Sigmoid colon (tissue), 3 donors: ENCODE results near the gene NAP1L5.

ENCODE experiments used
- CTCF ChIP-seq, 4 experiments: fragments of 450-650 bp in 3 of 4; fragments of 200-600 bp in 1 of 4; IDR thresholded peaks; one replicate each; pipeline ENCODE4 v1.5.1; 2016 to 2019; ENCODE audit warnings: antibody characterized with exemption in 4 of 4, mild to moderate bottlenecking in 3 of 4, moderate library complexity in 2 of 4
- POLR2A ChIP-seq, 2 donors: fragments of 450-650 bp; IDR thresholded peaks; one replicate each; pipeline ENCODE4 v1.6.1; 2016; ENCODE audit warnings: antibody characterized with exemption in 2 of 2, mild to moderate bottlenecking in 2 of 2, moderate library complexity in 2 of 2

DNA sequence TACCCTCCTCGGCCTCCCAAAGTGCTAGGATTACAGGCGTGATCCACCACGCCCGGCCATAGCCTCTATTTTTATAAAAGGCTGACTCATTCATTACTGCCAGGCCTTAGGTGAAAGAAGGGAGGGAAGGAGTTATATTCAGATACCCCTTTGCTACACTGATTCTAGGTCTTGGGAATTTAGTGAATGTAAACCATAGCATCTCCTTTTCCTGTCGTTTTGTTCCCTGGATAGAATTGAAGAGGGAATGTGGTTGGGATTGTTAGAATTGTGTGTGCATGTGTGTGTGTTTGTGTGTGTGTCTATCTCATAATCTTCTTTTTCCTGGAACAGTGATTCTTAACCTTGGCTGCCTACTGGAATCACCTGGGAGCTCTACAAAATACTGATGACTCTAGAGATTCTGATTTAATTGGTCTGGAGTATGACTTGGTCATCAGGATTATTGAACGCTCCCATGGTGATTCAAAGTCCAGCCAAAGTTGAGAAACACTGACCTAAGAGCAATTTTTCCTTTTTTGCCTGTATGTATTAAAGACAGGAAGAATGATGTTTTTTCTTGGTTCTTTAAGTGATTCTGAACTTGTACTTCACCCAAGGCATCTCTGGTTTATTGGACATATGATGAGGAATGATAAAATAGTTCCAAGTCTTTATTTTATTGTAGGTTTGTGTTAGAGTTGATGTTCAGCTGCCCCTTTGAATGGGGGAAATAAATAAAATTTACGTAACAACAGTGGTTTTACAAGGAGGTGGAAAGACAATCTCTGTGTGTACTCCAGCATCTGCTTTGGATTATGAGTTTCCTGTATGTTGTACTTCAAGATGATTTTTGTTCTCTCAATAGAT is 37.0 kb downstream of the NAP1L5 start:
- TF ChIP-seq CTCF (IDR thresholded peaks at IDR 0.05) (no peak), POLR2A (IDR thresholded peaks at IDR 0.05) (no peak)
